Calu3 (cell line): ENCODE data around the gene DIS3L2. TPM values are rescaled to one million over a fixed set of nuclear protein-coding genes. Genes with fewer than 3 reads are reported as not detected.

ENCODE experiments used
- BruUV-seq: library from RNA; stranded (reverse); fragments of 400-500 nt; replicated peaks from 2 replicates; lab custom pipeline; 2021; lab: Mats Ljungman, UMichigan
- CTCF ChIA-PET: fragments of 300-600 bp; sonication (Branson Sonifier 250); formaldehyde crosslinking; loops from one replicate; lab custom pipeline; 2022; ENCODE audit warnings: antibody characterized with exemption; lab: Charles Lee
- DNase-seq: peaks from one replicate; pipeline ENCODE4 v3.0.0; 2022
- H3K27ac Mint-ChIP-seq: one replicate; pipeline ENCODE4 v1.8.0; 2022; ENCODE audit warnings: mixed read lengths; ENCODE audit not compliant: unreplicated experiment
- H3K27me3 Mint-ChIP-seq: one replicate; pipeline ENCODE4 v1.8.0; 2022; ENCODE audit warnings: mixed read lengths; ENCODE audit not compliant: unreplicated experiment
- H3K36me3 Mint-ChIP-seq: one replicate; pipeline ENCODE4 v1.8.0; 2022; ENCODE audit warnings: mild to moderate bottlenecking, moderate library complexity, mixed read lengths; ENCODE audit not compliant: insufficient read depth, unreplicated experiment
- H3K4me1 Mint-ChIP-seq: one replicate; pipeline ENCODE4 v1.8.0; 2022; ENCODE audit warnings: mild to moderate bottlenecking, low read depth, mixed read lengths; ENCODE audit not compliant: unreplicated experiment
- H3K4me3 Mint-ChIP-seq: one replicate; pipeline ENCODE4 v1.8.0; 2022; ENCODE audit warnings: mild to moderate bottlenecking, low read depth, moderate library complexity, mixed read lengths; ENCODE audit not compliant: unreplicated experiment
- H3K9me3 Mint-ChIP-seq: one replicate; pipeline ENCODE4 v1.8.0; 2022; ENCODE audit warnings: low read depth, mixed read lengths; ENCODE audit not compliant: unreplicated experiment
- CTCF ChIP-seq: fragments of 200-600 bp; IDR thresholded peaks from one replicate; pipeline ENCODE4 v1.8.0; 2022; ENCODE audit warnings: antibody characterized with exemption; ENCODE audit not compliant: unreplicated experiment
- intact Hi-C: fragments of 100-400 bp; cut with micrococcal nuclease; formaldehyde crosslinking; loops from one replicate; pipeline ENCODE4 v1.10.0; 2022; ENCODE audit not compliant: unreplicated experiment
- total RNA-seq: library from RNA; stranded (reverse); gene quantifications from 2 replicates; pipeline ENCODE4 v1.2.3, GENCODE V29; 2022

The DIS3L2 gene
- total RNA-seq, 1 experiment from 2014 or later: 46.0 TPM

GRCh38 chr2:232350804-232351685 is 389.5 kb downstream of the DIS3L2 start:
- Mint-ChIP-seq H3K4me1 (no peaks in the 10 kb centered on the region), H3K36me3 (peaks cover 7% of the 10 kb centered on the region), H3K9me3 (no peaks in the 10 kb centered on the region), H3K4me3 (peak overlapping the region; percentile 54), H3K27ac (no peak overlapping the region), H3K27me3 (peaks cover 1% of the 10 kb centered on the region)
- no peak for TF ChIP-seq CTCF
- BruUV-seq: no TSS peak
- CTCF ChIA-PET: interaction anchor here (0.5 to 1.3 kb wide), 3 partner anchors 8 to 509 kb away, joined by 3 to 4 read pairs (median 4); no protein-coding TSS in a partner anchor
- intact Hi-C loops: no loop called here
- DNase-seq: peak; percentile 31

GRCh38 chr2:232351686-232352510 is 390.4 kb downstream of the DIS3L2 start:
- CTCF ChIA-PET: interaction anchor here (1.1 kb wide), 1 partner anchor 9 kb away, joined by 3 read pairs; no protein-coding TSS in a partner anchor
- BruUV-seq: no TSS peak
- H3K4me3 Mint-ChIP-seq: no peak overlapping the region
- H3K27ac Mint-ChIP-seq: no peak overlapping the region
- no peak for TF ChIP-seq CTCF
- no peaks in the 10 kb centered on the region for H3K9me3 Mint-ChIP-seq
- DNase-seq: no peak
- no peaks in the 10 kb centered on the region for H3K4me1 Mint-ChIP-seq
- intact Hi-C loops: no loop called here
- peaks cover 7% of the 10 kb centered on the region for H3K36me3 Mint-ChIP-seq
- peaks cover 10% of the 10 kb centered on the region for H3K27me3 Mint-ChIP-seq

GRCh38 chr2:232352511-232353091 is 391.1 kb downstream of the DIS3L2 start:
- intact Hi-C loops: no loop called here
- no peaks in the 10 kb centered on the region for H3K4me1 Mint-ChIP-seq
- DNase-seq: no peak
- H3K27ac Mint-ChIP-seq: no peak overlapping the region
- peaks cover 11% of the 10 kb centered on the region for H3K27me3 Mint-ChIP-seq
- H3K9me3 Mint-ChIP-seq: no peaks in the 10 kb centered on the region
- peaks cover 7% of the 10 kb centered on the region for H3K36me3 Mint-ChIP-seq
- CTCF ChIA-PET: no interaction called here
- no peak overlapping the region for H3K4me3 Mint-ChIP-seq
- BruUV-seq: no TSS peak
- TF ChIP-seq CTCF: no peak

- Mint-ChIP-seq H3K4me1 (no peaks in the 10 kb centered on the region), H3K9me3 (no peaks in the 10 kb centered on the region), H3K4me3 (no peak overlapping the region), H3K27ac (no peak overlapping the region), H3K36me3 (peaks cover 7% of the 10 kb centered on the region), H3K27me3 (peaks cover 11% of the 10 kb centered on the region)
- no TSS peak for BruUV-seq
- CTCF ChIA-PET: no interaction called here
- no peak for TF ChIP-seq CTCF
- intact Hi-C loops: no loop called here
- no peak for DNase-seq
Observed at GRCh38 chr2:232353096-232353495, 391.6 kb downstream of the DIS3L2 start.
